Measurements from ENCODE around the gene FRMD8.

The FRMD8 gene, protein sequence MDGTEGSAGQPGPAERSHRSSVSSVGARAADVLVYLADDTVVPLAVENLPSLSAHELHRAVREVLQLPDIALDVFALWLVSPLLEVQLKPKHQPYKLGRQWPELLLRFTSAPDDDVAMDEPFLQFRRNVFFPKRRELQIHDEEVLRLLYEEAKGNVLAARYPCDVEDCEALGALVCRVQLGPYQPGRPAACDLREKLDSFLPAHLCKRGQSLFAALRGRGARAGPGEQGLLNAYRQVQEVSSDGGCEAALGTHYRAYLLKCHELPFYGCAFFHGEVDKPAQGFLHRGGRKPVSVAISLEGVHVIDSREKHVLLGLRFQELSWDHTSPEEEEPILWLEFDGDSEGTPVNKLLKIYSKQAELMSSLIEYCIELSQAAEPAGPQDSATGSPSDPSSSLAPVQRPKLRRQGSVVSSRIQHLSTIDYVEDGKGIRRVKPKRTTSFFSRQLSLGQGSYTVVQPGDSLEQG

DNA sequence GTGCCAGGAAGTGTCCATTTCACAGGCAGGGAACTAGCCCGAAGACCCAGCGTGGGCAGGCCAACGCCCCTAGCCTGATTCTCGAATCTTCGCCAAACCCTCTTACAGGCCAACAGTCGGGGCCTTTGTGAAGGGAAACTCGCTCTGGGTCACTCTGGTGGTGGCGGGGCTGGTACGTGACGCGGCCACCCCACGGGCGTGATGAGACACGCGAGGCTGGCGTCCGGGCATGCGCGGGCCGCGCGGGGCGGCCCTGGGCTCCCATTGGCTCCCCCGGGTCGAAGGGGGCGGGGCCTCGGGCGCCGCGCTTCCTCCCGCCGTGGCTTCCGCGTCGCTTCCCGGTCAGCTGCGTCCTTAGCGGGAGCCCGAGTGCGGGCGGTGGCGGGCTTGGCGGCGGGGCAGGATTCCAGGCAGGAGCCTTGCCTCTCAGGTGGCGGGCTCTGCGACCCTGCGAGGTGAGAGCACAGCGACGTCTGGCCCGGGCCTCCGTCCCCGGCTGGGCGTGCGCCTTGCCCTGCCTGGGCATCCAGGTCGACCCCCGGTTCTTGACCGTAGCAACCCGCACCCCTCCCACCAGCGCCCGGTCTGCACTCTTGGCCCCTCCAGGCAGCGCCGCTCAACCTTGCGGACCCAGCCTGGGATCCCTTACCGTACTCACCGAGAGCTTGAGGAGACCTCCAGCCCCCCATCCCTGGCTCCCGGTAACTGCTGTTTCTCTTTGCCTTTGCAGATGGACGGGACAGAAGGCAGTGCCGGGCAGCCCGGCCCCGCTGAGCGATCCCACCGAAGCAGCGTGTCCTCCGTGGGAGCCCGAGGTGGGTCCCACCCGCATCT is at the start of gene FRMD8:
Gene FRMD8, plus strand, starts transcription at position 331 of the 834 bp plus-strand sequence. Its CDS starts 400 bp downstream, at position 731.
- peak; percentile 92 for DNase-seq

DNA sequence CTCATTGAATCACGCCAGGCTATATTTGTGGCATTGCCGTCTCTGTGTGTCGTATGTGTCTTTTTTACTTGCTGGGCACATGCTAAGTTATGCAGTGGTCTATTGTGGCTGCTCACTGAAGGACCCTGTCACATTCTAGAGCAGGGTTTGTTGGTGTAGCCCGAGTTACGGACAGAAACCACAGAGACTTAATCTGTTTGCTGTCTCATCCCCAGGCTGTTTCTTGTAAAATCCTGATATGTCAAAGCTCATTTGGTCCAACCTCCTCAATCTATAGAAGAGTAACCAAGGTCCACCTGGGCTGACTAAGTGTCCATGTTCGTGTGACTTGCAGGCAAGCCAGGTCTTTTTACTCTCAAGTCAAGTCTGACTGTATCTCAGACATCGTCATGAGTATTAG is 47.8 kb upstream of the FRMD8 start:
- no peak for DNase-seq

DNA sequence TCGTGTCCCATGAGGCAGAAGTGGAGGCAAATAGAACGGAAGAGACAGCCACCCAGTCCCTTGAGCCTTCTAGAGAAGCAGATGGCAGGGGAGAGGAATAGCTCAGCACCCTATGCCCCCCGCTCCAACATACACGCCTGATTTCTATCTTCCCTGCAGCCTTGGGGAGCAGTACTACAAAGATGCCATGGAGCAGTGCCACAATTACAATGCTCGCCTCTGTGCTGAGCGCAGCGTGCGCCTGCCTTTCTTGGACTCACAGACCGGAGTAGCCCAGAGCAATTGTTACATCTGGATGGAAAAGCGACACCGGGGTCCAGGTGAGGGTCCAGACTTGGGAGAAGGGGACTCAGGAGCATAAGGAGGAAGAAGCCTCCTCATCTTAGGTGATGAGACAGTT is 46.2 kb upstream of the FRMD8 start:
- no peak for DNase-seq

DNA sequence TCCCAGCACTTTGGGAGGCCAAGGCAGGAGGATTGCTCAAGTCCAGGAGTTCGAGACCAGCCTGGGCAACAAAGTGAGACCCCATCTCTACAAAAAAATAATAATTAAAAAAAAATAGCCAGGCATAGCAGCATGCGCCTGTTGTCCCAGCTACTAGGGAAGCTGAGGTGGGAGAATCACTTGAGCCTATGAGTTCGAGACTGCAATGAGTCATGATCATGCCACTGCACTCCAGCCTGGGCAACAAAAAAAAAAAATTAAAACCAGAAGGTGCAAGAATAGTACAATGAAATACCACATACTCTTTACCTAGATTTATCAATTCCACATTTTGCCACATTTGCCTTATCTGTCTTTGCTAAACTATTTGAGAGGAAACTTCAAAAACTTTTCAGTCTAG is 44.6 kb upstream of the FRMD8 start:
- DNase-seq: no peak

DNA sequence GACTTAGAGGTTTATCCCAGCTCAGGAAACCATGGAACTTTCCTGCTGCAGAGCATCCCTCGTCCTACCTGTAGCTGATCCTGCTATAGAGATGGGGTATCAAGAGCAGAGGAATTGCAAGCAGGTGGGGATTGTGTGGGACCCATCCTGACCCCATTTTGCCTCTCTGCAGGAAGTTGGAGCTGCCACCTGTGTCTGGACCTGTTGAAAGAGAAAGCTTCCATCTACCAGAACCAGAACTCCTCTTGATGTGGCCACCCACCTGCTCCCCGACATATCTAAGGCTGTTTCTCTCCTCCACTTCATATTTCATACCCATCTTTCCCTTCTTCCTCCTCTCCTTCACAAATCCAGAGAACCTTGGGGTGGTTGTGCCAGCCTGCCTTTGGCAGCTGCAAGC is 34.9 kb upstream of the FRMD8 start:
- no peak for DNase-seq

DNA sequence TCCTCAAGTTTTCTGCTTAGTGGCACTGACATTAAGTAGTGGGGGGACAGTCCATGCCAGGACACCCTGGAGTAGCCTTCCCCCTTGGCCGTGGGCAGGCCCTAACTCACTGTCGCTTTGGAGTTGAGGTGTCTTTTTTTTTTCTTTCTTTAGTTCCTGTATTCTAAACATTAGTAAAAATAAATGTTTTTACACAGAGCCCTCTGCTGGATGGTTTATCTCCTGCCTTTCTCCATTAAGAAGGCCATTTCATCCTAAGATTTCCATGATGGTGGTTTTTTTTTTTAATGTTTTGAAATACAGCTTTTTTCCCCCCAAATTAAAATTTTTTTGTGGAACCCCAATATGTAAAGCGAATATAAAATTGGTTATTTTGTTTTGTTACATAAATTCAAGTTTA is 33.7 kb upstream of the FRMD8 start:
- DNase-seq: no peak

DNA sequence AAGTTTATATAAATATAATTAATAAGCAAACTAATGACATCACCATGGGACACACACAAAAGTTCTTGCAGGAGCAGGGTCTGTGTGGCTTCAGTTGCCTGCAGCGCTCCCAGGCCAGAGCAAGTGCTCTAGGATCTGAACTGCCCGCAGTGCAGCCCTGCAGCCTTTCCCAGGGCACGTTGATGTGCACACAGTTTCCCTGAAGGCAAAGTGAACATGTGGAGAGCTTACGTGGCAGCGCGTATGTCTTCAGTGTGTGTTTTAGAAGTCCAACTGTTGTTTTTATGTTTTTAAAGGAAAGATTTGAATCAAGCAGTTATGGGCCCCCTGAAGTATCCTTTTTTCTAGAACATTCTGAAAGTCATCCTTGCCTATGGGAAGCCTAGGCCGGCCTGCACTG is 33.1 kb upstream of the FRMD8 start:
- no peak for DNase-seq

DNA sequence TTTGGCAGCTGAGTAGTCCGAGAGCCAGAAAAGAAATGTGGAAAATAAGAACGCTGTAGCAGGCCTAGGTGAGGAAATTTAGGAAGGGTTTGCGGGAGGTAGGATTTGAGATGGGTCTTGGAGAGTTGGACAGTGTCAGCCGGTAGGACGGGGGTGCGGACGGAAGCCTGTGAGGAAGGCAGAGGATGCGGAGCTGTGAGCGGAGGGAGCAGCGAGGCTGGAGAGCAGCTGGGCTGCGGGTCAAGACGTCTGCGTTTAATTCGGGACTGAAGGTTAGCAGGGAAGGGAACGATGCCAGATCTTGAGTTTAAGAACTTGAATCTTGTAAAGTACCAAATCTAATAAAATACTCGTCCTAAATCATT is 32.6 kb upstream of the FRMD8 start:
- DNase-seq: no peak

DNA sequence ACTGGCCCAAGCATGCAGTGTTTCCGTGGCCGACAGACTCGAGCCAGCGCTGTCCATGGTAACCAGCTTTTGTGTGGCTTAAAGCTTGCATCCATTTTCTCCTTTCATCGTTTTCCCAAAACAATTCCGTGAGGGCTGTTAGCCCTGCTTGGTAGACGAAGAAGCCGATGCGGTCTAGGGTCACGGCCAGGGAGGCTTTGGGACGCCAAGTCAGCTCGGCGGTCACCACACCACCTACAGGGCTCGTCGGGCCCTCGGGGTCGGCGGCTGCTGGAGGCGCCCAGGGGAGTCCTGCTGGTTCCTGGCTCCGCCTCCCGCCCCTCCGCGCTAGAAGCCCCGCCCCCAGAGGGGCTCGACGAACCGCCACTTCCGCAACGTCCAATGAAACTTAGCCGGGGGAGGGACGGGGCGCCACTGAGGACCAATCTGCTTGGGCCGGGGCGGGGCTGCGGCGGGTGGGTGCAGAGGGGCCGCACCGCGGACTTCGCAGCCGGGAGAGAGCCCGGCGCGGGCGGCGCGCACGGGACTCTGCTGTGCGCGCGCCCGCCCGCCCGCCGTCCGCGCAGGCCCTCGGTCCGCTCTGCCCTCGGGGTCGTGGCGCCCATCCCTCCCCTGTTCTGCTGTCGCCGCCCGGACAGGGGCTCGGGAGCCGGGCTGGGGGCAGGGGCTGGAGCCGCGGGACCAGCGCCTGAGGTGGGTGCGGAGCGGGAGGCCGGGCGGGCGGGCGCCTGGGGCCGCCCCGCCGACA is 32.0 kb upstream of the FRMD8 start, which contains the start of gene TIGD3:
Gene TIGD3, plus strand, starts transcription at position 487 of the 748 bp plus-strand sequence. CDS start 1,058 bp downstream, outside the sequence.
- DNase-seq: peak; percentile 97

DNA sequence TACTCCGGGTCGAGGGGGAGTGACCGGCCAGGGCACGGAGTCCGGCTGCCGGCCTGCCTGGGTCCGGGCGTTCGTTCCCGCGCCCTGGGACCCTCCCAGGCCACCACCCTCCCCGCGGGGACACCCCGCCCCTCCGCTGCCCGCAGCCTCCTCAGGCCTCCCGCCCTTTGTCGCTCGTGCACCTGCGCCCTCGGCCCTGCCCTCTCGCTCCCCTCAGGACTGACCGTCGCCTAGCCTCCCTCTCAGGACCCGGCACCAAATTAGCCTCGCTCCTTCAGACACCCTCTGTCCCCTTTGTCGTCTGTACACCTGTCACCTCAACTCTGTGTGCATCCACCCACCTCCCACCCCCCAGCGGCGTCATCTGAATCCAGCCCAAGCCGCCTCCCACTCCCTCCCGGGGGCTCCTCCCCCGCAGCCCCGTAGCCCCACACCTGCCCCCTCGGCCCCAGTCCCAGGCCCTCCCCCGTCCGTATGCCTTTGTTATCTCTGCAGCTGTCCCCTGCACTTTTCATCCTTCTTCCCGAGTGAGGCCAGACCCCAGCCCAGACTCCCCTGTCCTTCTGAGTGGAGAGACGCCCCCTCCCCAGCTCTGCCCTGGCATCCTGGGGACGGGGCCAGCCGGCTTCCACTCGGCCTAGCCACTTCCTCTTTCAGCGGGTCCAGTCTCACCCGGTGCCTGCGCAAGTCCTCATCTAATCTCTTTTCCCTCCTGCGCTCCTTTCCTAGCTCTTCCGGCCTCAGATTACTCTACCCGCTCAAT is 31.2 kb upstream of the FRMD8 start:
- peak; percentile 63 for DNase-seq

DNA sequence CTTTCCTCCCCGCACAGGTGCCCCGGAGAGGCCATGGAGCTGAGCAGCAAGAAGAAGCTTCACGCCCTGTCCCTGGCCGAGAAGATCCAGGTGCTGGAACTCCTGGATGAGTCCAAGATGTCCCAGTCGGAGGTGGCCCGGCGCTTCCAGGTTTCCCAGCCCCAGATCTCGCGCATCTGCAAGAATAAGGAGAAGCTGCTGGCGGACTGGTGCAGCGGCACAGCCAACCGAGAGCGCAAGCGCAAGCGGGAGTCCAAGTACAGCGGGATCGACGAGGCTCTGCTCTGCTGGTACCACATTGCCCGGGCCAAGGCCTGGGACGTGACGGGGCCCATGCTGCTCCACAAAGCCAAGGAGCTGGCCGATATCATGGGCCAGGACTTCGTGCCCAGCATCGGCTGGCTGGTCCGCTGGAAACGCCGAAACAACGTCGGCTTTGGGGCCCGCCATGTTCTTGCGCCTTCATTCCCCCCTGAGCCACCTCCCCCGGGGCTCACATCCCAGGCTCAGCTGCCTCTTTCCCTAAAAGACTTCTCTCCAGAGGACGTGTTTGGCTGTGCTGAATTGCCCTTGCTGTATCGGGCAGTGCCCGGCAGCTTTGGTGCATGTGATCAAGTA is 30.6 kb upstream of the FRMD8 start:
- DNase-seq: no peak

DNA sequence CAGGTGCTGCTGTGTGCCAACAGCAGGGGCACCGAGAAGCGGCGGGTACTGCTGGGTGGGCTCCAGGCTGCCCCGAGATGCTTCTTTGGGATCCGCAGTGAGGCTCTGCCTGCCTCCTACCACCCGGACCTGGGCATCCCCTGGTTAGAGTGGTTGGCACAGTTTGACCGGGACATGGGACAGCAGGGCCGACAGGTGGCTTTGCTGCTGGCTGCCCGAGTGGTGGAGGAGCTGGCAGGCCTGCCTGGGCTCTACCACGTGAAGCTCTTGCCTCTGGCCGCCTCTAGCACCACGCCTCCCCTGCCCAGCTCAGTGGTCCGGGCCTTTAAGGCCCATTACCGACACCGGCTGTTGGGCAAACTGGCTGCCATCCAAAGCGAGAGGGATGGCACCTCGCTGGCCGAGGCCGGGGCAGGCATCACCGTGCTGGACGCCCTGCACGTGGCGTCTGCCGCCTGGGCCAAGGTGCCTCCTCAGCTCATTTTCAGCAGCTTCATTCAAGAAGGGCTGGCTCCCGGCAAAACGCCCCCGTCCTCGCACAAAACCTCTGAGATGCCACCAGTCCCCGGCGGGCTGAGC is 30.0 kb upstream of the FRMD8 start:
- no peak for DNase-seq

DNA sequence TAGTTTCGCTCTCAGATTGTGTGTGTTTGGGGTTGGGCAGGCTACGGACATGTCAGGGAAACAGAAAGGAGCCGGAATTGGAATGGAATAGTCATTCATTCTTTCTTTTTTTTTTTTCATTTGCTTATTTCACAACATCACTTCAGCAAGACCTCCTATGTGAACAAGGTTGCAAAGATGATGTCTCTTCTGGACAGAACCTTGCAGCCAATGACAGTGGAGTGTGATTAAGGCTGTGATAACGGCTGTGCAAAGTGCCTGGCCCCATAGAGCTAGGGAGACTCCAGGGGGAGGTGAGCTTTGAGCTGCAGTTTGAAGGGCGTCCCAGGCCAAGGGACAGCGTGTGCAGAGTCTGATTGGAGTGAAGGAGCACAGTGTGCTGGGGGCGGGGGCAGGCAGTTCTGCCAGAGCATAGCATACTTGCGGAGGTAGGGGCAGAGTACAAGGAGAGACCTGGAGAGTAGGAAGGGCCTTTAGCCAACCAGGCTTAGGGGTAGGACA is 28.5 kb upstream of the FRMD8 start:
- no peak for DNase-seq

DNA sequence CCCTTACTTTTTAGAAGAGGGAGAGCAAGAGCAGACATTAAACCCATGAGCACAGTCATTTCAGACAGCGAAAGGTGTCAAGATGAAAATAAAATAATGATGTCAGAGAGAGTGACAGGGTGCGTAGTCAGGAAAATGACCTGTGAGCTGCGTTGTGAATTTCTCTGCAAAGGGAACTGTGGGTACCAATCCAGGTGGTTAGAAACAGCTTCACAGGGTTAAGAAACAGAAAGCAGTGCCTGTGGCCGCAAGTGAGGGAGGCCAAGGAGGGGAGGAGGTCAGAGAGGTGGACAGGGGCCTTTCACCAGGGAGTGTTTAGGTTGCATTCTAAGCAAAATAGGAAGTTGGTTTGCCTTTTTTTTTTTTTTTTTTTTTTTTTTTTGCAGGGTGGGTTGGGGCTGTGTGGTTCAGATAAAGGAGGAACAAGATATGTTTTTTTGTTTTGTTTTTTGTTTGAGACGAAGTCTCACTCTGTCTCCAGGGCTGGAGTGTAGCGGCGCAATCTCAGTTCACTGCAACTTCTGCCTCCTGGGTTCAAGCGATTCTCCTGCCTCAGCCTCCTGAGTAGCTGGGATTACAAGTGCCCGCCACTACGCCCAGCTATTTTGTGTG is 24.0 kb upstream of the FRMD8 start:
- DNase-seq: no peak

DNA sequence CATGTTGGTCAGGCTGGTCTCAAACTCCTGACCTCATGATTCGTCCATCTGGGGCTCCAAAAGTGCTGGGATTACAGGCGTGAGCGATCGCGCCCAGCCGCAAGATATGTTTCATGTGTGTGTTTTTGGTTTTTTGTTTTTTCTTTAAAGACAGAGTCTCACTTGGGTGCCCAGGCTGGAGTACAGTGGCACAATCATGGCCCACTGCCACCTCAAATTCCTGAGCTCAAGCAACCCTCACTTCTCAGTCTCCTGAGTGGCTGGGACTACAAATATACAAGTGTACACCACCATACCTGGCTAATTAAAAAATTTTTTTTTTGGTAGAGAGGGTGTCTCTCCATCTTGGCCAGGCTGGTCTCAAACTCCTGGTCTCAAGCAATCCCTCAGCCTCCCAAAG is 23.5 kb upstream of the FRMD8 start:
- no peak for DNase-seq

DNA sequence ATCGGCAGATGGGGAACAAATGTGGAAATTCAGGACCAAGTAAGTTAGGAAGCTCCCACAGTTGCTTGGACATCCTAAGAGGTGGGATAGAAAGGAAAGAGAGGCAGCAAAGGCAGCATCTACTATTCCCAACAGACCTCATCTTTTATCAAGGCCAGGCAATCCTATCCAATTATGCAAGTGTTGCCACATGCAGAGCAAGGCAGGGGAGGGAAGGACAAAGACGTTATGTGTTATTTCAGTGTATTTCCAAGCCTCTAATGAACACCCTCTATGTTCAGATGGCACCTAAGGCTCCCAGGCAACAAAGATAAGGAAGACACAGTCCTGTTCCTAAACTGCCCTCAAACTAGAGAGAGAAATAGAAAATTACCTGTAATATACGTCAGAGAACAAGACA is 22.7 kb upstream of the FRMD8 start:
- no peak for DNase-seq

DNA sequence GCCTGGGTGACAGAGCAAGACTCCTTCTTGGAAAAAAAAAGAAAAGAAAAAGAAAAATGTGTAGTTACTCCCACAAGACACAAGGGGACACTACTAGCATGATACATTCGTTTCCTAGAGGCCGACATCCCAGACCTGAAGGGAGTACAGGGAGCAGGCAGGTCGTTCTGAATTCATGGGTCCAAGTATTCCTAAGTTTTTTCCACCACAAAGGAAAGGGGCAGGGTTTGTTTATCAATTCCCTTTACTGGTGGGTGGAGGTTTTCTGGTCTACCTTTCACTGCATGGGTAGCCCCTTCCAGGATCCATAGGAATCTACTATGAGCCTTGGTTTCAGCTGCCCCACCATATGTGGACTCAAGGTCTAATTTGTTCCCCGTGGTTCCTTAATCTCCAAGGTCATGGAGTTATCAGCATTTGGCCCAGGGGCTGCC is 20.1 kb upstream of the FRMD8 start:
- DNase-seq: peak; percentile 74

DNA sequence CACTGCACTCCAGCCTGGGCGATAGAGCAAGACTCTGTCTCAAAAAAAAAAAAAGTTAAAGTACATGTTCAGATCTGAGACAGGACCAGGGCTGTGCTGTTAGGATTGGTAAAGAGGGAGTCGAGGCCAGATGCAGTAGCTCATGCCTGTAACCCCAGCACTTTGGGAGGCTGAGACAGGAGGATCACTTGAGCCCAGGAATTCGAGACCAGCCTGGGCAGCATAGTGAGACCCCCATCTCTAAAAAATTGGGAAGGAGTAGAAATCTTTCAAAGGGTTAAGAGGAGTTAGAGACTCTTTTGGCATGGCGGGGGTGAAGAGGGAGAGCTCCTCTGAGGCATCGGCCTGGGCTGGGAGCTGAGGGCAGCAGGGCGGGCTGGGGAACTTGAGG is 15.8 kb upstream of the FRMD8 start:
- no peak for DNase-seq

DNA sequence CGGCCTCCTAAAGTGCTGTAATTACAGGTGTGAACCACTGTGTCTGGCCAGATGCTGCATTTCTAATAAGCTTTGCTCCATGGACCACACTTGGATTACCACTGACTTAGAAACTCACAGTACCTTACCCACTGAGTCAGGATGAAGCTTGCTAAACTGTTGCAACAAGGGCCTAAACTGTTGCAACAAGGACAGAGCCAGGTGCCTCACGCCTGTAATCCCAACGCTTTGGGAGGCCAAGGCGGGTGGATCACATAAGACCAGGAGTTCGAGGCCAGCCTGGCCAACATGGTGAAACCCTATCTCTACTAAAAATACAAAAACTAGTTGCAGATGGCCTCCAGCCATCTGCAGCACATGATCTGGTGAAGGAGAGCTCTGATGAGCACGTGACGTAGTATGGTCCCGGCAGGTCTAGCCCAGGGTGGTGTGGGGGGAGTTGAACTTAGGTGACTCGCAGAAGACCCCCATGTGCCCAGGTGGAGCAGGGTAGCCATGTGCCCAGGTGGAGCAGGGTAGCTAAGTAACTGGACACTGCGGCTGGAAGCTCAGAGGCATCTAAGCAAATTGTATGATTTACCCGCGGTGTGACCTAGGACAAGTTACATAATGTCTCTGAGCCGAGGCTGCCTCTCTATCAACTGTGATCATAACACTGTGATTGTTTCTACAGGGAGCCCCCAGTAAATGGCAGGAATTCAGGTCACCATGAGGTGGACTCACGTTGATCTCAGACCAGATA is 12.4 kb upstream of the FRMD8 start:
- DNase-seq: no peak

DNA sequence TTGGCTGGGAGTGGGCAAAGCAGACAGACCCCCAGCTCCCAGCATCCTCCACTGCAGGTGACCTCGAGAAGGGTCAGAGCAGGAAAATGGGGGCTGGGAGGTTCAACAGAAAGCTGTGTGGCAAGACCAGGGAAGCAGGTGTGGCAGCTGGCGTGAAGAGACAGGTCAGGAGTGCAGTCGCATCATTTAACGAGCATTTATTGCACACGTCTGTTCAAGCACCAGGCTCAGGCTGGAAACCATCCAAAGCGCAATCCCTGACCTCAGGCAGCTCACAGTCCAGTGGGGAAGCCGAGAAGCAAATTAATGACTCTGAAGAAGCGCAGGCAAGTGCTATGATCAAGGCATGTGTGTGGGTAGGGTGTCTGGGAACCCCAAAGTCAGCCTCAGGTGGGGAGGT is 11.4 kb upstream of the FRMD8 start:
- DNase-seq: no peak

Data from CD4-positive, alpha-beta T cell treated with Interleukin-21 for 1 hour (primary cell).